ENCODE results near the gene CDH24. TPM values are rescaled to one million over a fixed set of nuclear protein-coding genes. Genes with fewer than 3 reads are reported as not detected.

The CDH24 gene
- total and polyA plus RNA-seq, 2 of the 13 experiments (the other 11 are each of a cell fraction or from before 2014, with no cell fraction given), result 0.69 to 0.99 TPM

DNA sequence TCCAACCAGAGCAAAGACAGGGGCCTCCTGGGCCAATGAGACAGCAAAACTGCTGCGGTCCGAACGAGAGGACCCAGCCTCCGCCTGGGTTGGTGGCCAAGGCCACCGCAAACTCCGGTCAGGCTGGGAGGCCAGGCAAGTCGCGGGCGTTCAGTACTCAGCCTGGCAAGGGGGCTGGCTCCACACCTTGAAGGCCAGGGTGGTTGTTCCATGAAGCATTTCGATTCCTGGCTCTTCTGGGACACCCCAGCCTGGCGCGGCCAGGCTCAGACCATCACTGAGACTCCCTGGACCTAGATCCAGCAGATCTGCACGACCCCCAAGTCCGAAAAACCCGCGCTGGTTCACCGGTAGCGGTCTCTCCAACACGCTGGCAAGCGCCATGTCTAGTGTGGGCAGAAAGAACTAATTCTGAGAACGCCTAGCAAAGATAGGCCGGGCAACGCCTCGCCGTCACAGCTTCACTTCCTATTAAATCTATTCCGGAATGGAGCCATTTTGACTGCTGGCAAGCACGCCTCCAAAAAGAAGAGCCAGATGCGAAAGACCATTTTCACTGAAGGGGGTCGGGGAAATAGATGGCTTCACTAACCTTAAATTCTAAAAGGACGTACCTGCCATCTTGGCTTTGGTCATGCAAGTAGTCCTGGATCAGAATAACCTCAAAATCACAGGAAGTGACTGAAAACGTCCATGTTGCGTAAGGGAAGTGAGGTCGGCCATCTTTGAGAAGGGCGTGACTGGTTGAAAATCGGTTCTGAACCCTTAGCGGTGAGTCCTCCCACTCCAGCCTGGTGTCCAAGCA lies 22.6 kb downstream of the CDH24 start, which contains the start of gene PSMB5 (continued):
- TF ChIP-seq, protein P1, sequence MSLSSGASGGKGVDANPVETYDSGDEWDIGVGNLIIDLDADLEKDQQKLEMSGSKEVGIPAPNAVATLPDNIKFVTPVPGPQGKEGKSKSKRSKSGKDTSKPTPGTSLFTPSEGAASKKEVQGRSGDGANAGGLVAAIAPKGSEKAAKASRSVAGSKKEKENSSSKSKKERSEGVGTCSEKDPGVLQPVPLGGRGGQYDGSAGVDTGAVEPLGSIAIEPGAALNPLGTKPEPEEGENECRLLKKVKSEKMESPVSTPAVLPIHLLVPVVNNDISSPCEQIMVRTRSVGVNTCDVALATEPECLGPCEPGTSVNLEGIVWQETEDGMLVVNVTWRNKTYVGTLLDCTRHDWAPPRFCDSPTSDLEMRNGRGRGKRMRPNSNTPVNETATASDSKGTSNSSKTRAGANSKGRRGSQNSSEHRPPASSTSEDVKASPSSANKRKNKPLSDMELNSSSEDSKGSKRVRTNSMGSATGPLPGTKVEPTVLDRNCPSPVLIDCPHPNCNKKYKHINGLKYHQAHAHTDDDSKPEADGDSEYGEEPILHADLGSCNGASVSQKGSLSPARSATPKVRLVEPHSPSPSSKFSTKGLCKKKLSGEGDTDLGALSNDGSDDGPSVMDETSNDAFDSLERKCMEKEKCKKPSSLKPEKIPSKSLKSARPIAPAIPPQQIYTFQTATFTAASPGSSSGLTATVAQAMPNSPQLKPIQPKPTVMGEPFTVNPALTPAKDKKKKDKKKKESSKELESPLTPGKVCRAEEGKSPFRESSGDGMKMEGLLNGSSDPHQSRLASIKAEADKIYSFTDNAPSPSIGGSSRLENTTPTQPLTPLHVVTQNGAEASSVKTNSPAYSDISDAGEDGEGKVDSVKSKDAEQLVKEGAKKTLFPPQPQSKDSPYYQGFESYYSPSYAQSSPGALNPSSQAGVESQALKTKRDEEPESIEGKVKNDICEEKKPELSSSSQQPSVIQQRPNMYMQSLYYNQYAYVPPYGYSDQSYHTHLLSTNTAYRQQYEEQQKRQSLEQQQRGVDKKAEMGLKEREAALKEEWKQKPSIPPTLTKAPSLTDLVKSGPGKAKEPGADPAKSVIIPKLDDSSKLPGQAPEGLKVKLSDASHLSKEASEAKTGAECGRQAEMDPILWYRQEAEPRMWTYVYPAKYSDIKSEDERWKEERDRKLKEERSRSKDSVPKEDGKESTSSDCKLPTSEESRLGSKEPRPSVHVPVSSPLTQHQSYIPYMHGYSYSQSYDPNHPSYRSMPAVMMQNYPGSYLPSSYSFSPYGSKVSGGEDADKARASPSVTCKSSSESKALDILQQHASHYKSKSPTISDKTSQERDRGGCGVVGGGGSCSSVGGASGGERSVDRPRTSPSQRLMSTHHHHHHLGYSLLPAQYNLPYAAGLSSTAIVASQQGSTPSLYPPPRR (CRISPR knock-in tag; IDR thresholded peaks at IDR 0.05; ENCODE audit: borderline replicate concordance), result peak; percentile 88
- TF ChIP-seq ZNF780A (CRISPR knock-in tag; IDR thresholded peaks at IDR 0.05) (0 out of 2 replicates have a peak, but pooled peaks have one; percentile 72), THYN1 (CRISPR knock-in tag; IDR thresholded peaks at IDR 0.05; ENCODE audit: borderline replicate concordance, low read depth) (peak; percentile 94; the same call in 1 of the 2 replicates), ZNF354B (CRISPR knock-in tag; IDR thresholded peaks at IDR 0.05) (peak; percentile 78; the same call in 1 of the 2 replicates), RCOR2 (CRISPR knock-in tag; IDR thresholded peaks at IDR 0.05) (no peak; the same call in 1 of the 2 replicates), MEF2D (CRISPR knock-in tag; IDR thresholded peaks at IDR 0.05) (peak; percentile 96), NRL (CRISPR knock-in tag; IDR thresholded peaks at IDR 0.05; ENCODE audit: borderline replicate concordance) (peak; percentile 99), MTF2 (CRISPR knock-in tag; IDR thresholded peaks at IDR 0.05; ENCODE audit: borderline replicate concordance) (0 out of 2 replicates have a peak, but pooled peaks have one; percentile 20), JUN (CRISPR knock-in tag; IDR thresholded peaks at IDR 0.05) (no peak), ZNF431 (CRISPR knock-in tag; IDR thresholded peaks at IDR 0.05; ENCODE audit: borderline replicate concordance, low read depth) (0 out of 2 replicates have a peak, but pooled peaks have one; percentile 87), MAZ (IDR thresholded peaks at IDR 0.05; ENCODE audit: borderline replicate concordance, low read depth, low read length) (no peak; the same call in 1 of the 2 replicates), MAZ (CRISPR knock-in tag; IDR thresholded peaks at IDR 0.05; ENCODE audit: low read depth) (peak; percentile 80), ZBTB7B (CRISPR knock-in tag; IDR thresholded peaks at IDR 0.05) (peak; percentile 90)
- TF ChIP-seq, protein P2, sequence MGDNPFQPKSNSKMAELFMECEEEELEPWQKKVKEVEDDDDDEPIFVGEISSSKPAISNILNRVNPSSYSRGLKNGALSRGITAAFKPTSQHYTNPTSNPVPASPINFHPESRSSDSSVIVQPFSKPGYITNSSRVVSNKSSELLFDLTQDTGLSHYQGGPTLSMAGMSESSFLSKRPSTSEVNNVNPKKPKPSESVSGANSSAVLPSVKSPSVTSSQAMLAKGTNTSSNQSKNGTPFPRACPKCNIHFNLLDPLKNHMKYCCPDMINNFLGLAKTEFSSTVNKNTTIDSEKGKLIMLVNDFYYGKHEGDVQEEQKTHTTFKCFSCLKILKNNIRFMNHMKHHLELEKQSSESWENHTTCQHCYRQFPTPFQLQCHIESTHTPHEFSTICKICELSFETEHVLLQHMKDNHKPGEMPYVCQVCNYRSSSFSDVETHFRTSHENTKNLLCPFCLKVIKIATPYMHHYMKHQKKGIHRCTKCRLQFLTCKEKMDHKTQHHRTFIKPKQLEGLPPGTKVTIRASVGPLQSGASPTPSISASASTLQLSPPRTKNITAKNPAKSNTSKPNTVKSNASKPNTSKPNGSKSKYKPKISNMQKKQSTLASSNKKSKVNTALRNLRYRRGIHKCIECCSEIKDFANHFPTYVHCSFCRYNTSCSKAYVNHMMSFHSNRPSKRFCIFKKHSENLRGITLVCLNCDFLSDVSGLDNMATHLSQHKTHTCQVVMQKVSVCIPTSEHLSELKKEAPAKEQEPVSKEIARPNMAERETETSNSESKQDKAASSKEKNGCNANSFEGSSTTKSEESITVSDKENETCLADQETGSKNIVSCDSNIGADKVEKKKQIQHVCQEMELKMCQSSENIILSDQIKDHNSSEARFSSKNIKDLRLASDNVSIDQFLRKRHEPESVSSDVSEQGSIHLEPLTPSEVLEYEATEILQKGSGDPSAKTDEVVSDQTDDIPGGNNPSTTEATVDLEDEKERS (CRISPR knock-in tag; IDR thresholded peaks at IDR 0.05), result peak; percentile 99
- TF ChIP-seq, protein P3, sequence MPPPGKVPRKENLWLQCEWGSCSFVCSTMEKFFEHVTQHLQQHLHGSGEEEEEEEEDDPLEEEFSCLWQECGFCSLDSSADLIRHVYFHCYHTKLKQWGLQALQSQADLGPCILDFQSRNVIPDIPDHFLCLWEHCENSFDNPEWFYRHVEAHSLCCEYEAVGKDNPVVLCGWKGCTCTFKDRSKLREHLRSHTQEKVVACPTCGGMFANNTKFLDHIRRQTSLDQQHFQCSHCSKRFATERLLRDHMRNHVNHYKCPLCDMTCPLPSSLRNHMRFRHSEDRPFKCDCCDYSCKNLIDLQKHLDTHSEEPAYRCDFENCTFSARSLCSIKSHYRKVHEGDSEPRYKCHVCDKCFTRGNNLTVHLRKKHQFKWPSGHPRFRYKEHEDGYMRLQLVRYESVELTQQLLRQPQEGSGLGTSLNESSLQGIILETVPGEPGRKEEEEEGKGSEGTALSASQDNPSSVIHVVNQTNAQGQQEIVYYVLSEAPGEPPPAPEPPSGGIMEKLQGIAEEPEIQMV (CRISPR knock-in tag; IDR thresholded peaks at IDR 0.05; ENCODE audit: low read depth), result peak; percentile 94
- TF ChIP-seq, protein P4, sequence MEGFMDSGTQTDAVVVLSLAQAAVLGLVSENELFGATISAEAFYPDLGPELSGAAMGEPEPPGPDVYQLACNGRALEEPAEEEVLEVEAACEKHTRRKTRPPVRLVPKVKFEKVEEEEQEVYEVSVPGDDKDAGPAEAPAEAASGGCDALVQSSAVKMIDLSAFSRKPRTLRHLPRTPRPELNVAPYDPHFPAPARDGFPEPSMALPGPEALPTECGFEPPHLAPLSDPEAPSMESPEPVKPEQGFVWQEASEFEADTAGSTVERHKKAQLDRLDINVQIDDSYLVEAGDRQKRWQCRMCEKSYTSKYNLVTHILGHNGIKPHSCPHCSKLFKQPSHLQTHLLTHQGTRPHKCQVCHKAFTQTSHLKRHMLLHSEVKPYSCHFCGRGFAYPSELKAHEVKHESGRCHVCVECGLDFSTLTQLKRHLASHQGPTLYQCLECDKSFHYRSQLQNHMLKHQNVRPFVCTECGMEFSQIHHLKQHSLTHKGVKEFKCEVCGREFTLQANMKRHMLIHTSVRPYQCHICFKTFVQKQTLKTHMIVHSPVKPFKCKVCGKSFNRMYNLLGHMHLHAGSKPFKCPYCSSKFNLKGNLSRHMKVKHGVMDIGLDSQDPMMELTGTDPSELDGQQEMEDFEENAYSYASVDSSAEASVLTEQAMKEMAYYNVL (CRISPR knock-in tag; IDR thresholded peaks at IDR 0.05; ENCODE audit: borderline replicate concordance), result peak; percentile 95
